Smooth muscle cell of the brain vasculature (primary cell): ENCODE data around the gene RAB3A.

Source experiments
- DNase-seq: peaks from one replicate; pipeline ENCODE4 v3.0.0-alpha.2; 2012; ENCODE audit warnings: low read depth, low spot score

RAB3A gene

GRCh38 chr19:18203863-18204393, at the start of gene RAB3A:
Gene RAB3A, minus strand, starts transcription at chr19:18204042. Its CDS starts 1,302 bp downstream, at chr19:18202740.
- peak; percentile 100 for DNase-seq

- no peak for DNase-seq
These were observed 49.3 kb upstream of the RAB3A start for GRCh38 chr19:18253130-18253529.

GRCh38 chr19:18252370-18252717, 48.5 kb upstream of the RAB3A start:
- no peak for DNase-seq

GRCh38 chr19:18251587-18252369, 47.9 kb upstream of the RAB3A start:
- DNase-seq: peak; percentile 26

- no peak for DNase-seq
These were observed 46.0 kb upstream of the RAB3A start for GRCh38 chr19:18249834-18250233.

- DNase-seq: no peak
These were observed 41.5 kb upstream of the RAB3A start for GRCh38 chr19:18245297-18245696.

- DNase-seq: no peak
These were observed 35.5 kb upstream of the RAB3A start for GRCh38 chr19:18239303-18239702.

GRCh38 chr19:18234194-18234593, 30.4 kb upstream of the RAB3A start:
- DNase-seq: no peak

- DNase-seq: no peak
These were observed 29.5 kb upstream of the RAB3A start for GRCh38 chr19:18233224-18233825.

- no peak for DNase-seq
These were observed 28.8 kb upstream of the RAB3A start for GRCh38 chr19:18232540-18233223.

- no peak for DNase-seq
These were observed 27.9 kb upstream of the RAB3A start for GRCh38 chr19:18231775-18232174.

- DNase-seq: no peak
These were observed 27.3 kb upstream of the RAB3A start for GRCh38 chr19:18230941-18231734.

- no peak for DNase-seq
These were observed 26.1 kb upstream of the RAB3A start for GRCh38 chr19:18229915-18230314.

- no peak for DNase-seq
These were observed 25.6 kb upstream of the RAB3A start for GRCh38 chr19:18229474-18229873.

- DNase-seq: no peak
These were observed 24.0 kb upstream of the RAB3A start for GRCh38 chr19:18227781-18228271.

- DNase-seq: no peak
These were observed 23.3 kb upstream of the RAB3A start for GRCh38 chr19:18226956-18227780.

GRCh38 chr19:18225702-18226468, 22.0 kb upstream of the RAB3A start, which contains the start of gene PDE4C:
Gene PDE4C, minus strand, starts transcription at chr19:18226438. Its CDS starts 23 bp downstream, at chr19:18226415.
- no peak for DNase-seq

- DNase-seq: no peak
These were observed 21.5 kb upstream of the RAB3A start for GRCh38 chr19:18225355-18225701.

- DNase-seq: peak; percentile 99
These were observed 20.9 kb upstream of the RAB3A start for GRCh38 chr19:18224525-18225354.
